ENCODE data around the gene MYO1G. TPM values are rescaled to one million over a fixed set of nuclear protein-coding genes. Genes with fewer than 3 reads are reported as not detected.
A peak's percentile ranks its signal among the peaks of the same experiment; 100 is the strongest.

Gene MYO1G
- total and polyA plus RNA-seq, 8 donors, result 1.7 to 16.7 (median 3.3) TPM

DNA sequence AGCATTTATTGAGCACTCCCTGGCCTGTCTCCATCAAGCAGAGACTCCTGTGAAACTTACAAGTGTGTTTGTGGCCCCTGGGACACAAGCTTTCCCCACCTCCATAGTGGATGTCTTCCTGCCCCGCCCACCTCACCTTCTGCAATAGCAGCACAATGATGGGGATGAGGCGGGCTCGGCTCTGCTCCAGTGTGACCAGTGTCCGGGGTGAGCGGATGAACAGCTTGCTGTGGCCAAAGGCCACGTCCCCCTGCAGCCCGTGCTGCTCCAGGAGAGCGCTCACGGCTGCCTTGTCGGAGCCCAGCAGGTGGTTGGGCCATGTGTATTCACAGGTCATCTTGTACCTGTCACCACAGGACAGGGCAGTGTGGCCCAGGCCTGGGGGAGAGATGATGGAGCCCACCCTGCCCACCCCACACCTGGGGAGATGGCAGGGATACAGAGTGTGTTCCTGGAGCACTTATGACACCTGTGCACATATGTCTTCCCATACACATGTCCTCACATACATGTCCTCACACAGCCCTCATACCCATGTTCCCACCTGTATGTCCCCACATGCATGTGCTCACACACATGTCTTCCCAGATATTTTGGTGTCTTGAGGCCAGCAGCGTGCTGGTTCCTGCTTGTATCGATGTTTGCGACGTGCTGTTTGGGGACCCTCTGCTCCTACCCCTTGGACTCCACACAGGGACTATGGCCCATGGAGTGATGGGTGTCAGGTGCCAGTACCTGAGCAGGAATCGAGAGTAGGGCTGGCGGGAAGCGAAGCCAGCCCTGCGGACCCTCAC, 12.7 kb downstream of the MYO1G start:
- intact Hi-C loops (cut with DNase I; ENCODE audit: low total_unique reads), result no loop called here
- Histone ChIP-seq H3K27me3 (peaks cover 0 to 19% (median 16%) of the 10 kb centered on the region in 3 donors), H3K4me3 (no peak overlapping the region), H3K4me1 (peaks cover 11 to 14% (median 13%) of the 10 kb centered on the region in 4 donors), H3K27ac (no peak overlapping the region), H3K36me3 (peaks cover 0 to 3% (median 0%) of the 10 kb centered on the region in 4 donors), H3K9me3 (no peaks in the 10 kb centered on the region)
- peak in 1 of 2 donors; percentile 3 for DNase-seq
- 93 to 97% (median 94%) methylated on average over 13 to 18 of the region's 18 CpGs for WGBS, 5 donors
- TF ChIP-seq, protein P1, sequence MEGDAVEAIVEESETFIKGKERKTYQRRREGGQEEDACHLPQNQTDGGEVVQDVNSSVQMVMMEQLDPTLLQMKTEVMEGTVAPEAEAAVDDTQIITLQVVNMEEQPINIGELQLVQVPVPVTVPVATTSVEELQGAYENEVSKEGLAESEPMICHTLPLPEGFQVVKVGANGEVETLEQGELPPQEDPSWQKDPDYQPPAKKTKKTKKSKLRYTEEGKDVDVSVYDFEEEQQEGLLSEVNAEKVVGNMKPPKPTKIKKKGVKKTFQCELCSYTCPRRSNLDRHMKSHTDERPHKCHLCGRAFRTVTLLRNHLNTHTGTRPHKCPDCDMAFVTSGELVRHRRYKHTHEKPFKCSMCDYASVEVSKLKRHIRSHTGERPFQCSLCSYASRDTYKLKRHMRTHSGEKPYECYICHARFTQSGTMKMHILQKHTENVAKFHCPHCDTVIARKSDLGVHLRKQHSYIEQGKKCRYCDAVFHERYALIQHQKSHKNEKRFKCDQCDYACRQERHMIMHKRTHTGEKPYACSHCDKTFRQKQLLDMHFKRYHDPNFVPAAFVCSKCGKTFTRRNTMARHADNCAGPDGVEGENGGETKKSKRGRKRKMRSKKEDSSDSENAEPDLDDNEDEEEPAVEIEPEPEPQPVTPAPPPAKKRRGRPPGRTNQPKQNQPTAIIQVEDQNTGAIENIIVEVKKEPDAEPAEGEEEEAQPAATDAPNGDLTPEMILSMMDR (IDR thresholded peaks at IDR 0.05), result no peak
- TF ChIP-seq EP300 (IDR thresholded peaks at IDR 0.05), result no peak
- no peak for TF ChIP-seq POLR2AphosphoS5 (IDR thresholded peaks at IDR 0.05)

DNA sequence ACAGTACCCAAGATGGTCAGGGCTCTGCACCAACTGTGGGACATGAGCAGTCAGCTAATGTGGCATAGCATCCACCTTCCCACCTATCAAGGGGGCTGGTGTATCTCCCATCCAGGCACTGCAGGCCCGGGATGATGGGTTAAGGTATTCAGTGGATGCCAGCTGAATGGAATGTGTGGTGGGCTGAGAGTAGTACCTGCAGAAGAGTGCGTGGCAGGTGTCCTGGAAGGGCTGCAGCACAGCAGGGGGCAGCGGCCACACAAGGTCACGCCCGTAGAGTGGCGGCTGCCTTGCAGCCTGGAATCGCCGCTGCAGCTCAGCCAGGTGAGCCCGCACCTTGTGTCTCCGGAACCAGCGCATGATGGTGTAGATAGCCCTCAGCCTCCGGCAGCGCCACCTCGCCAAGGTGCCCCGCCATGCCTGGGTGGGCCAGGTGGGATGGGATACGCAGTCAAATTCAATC, 13.3 kb downstream of the MYO1G start:
- Histone ChIP-seq H3K36me3 (peaks cover 0 to 3% (median 0%) of the 10 kb centered on the region in 4 donors), H3K4me1 (peaks cover 11 to 14% (median 13%) of the 10 kb centered on the region in 4 donors), H3K27me3 (peaks cover 0 to 19% (median 16%) of the 10 kb centered on the region in 3 donors), H3K4me3 (no peak overlapping the region), H3K9me3 (no peaks in the 10 kb centered on the region), H3K27ac (no peak overlapping the region)
- WGBS, 5 donors, result 94 to 96% (median 95%) methylated on average over 16 of the region's 16 CpGs; no CpG with 5 or more reads in 1 of the 5 donors
- TF ChIP-seq EP300 (IDR thresholded peaks at IDR 0.05) (no peak), POLR2A (IDR thresholded peaks at IDR 0.05) (no peak), POLR2AphosphoS5 (IDR thresholded peaks at IDR 0.05) (no peak)
- TF ChIP-seq, protein P1 (IDR thresholded peaks at IDR 0.05), result no peak
- intact Hi-C loops (cut with DNase I; ENCODE audit: low total_unique reads), result no loop called here
- DNase-seq, result peak in 1 of 2 donors; percentile 2

DNA sequence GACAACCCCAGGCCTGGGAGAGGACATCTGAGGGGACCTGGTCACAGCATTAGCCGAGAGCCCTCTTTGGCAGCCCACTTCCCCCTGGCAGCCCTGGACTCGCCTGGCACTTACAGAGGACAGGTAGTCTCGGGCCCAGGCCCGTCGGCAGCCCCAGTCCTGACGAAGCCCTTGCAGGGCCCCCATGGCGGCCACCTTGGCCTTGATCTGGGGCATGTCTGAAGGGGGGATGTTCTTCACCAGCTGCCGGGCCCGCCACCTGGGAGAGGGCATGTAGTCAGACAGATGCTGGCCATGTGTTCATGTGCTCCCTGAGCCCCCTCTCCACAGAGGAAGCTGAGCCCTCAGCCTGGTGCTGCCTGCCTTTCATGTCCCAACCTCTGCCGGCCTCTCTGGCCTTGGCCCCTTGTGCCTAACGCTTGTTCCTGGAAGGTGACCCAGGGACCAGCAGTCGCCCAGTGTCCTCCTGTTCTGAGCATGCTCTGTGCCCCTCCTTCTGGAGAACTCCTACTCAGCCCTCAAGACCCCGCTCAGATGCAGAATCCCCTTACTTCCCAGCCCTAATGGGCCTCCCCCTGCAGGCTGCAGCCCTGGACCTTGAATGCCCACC, 13.9 kb downstream of the MYO1G start:
- H3K27me3 ChIP-seq, result peaks cover 0 to 19% (median 16%) of the 10 kb centered on the region in 3 donors
- no peaks in the 10 kb centered on the region for H3K9me3 ChIP-seq
- peak in 1 of 2 donors; percentile 3 for DNase-seq
- peaks cover 0 to 3% (median 0%) of the 10 kb centered on the region in 4 donors for H3K36me3 ChIP-seq
- WGBS, 5 donors, result 88 to 95% (median 92%) methylated on average over 4 to 13 of the region's 13 CpGs
- H3K4me3 ChIP-seq, result no peak overlapping the region
- intact Hi-C loops (cut with DNase I; ENCODE audit: low total_unique reads), result no loop called here
- H3K4me1 ChIP-seq, result peaks cover 11 to 14% (median 13%) of the 10 kb centered on the region in 4 donors
- no peak overlapping the region for H3K27ac ChIP-seq
- TF ChIP-seq POLR2AphosphoS5 (IDR thresholded peaks at IDR 0.05) (no peak), POLR2A (IDR thresholded peaks at IDR 0.05) (no peak), EP300 (IDR thresholded peaks at IDR 0.05) (no peak)
- TF ChIP-seq, protein P1 (IDR thresholded peaks at IDR 0.05), result no peak

DNA sequence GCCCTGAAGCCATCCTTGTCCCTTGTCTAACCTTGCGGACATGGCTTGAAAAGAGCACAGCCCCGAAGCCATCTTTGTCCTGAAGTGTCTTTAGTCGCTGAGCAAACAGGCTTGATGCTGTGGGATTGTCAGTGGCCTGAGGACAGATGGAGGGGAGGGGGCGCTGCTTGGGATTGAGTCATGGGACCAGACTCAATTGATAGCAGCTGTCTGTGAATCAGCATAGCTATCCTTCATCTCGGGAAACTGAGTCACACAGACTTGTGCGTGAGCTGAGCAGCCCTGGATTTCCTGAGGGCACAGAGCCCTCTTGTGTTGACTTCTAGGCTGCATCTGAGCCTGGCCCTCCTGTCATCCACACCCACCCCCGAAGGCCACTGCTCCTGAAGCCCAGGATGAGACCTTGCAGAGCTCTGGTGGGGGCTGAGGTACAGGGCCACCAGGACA, 14.4 kb downstream of the MYO1G start:
- H3K9me3 ChIP-seq, result no peaks in the 10 kb centered on the region
- TF ChIP-seq EP300 (IDR thresholded peaks at IDR 0.05), result no peak
- TF ChIP-seq POLR2AphosphoS5 (IDR thresholded peaks at IDR 0.05), result no peak
- TF ChIP-seq, protein P1 (IDR thresholded peaks at IDR 0.05), result no peak
- TF ChIP-seq POLR2A (IDR thresholded peaks at IDR 0.05), result no peak
- peaks cover 0 to 3% (median 0%) of the 10 kb centered on the region in 4 donors for H3K36me3 ChIP-seq
- WGBS, 5 donors, result 79 to 87% (median 82%) methylated on average over 6 to 7 of the region's 7 CpGs
- no peak overlapping the region for H3K4me3 ChIP-seq
- H3K27me3 ChIP-seq, result peaks cover 0 to 19% (median 16%) of the 10 kb centered on the region in 3 donors
- DNase-seq, result peak in 1 of 2 donors; percentile 21
- intact Hi-C loops (cut with DNase I; ENCODE audit: low total_unique reads), result no loop called here
- no peak overlapping the region for H3K27ac ChIP-seq
- H3K4me1 ChIP-seq, result peaks cover 11 to 14% (median 13%) of the 10 kb centered on the region in 4 donors
